ENCODE results near the gene IFIT1.

GRCh38 chr10:89379103-89379502, 13.3 kb upstream of the IFIT1 start:
- TF ChIP-seq, protein P1, sequence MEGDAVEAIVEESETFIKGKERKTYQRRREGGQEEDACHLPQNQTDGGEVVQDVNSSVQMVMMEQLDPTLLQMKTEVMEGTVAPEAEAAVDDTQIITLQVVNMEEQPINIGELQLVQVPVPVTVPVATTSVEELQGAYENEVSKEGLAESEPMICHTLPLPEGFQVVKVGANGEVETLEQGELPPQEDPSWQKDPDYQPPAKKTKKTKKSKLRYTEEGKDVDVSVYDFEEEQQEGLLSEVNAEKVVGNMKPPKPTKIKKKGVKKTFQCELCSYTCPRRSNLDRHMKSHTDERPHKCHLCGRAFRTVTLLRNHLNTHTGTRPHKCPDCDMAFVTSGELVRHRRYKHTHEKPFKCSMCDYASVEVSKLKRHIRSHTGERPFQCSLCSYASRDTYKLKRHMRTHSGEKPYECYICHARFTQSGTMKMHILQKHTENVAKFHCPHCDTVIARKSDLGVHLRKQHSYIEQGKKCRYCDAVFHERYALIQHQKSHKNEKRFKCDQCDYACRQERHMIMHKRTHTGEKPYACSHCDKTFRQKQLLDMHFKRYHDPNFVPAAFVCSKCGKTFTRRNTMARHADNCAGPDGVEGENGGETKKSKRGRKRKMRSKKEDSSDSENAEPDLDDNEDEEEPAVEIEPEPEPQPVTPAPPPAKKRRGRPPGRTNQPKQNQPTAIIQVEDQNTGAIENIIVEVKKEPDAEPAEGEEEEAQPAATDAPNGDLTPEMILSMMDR (conservative IDR thresholded peaks at IDR 0.05 in 1 of 2, IDR thresholded peaks at IDR 0.05 in 1 of 2; ENCODE audit: extremely low read depth in 1 of 2, insufficient read depth in 1 of 2, low read depth in 1 of 2, low read length in 2 of 2) = no peak
- TF ChIP-seq EZH2 (IDR thresholded peaks at IDR 0.05; ENCODE audit: borderline replicate concordance, low read length) = no peak
